Mucosa of stomach (tissue), 1 donor: ENCODE data around the gene TMTC2.

ENCODE experiments used
- H3K27me3 ChIP-seq: one replicate; pipeline ENCODE4 v1.7.0; 2013; ENCODE audit warnings: mild to moderate bottlenecking, low read length; ENCODE audit not compliant: control insufficient read depth, insufficient read depth
- H3K36me3 ChIP-seq: one replicate; pipeline ENCODE4 v1.7.0; 2013; ENCODE audit warnings: low read length; ENCODE audit not compliant: control insufficient read depth, insufficient read depth
- H3K4me1 ChIP-seq: one replicate; pipeline ENCODE4 v1.7.0; 2013; ENCODE audit warnings: mild to moderate bottlenecking, low read length; ENCODE audit not compliant: control insufficient read depth, insufficient read depth
- H3K4me3 ChIP-seq: one replicate; pipeline ENCODE4 v1.7.0; 2013; ENCODE audit warnings: low read length
- H3K9ac ChIP-seq: one replicate; pipeline ENCODE4 v1.7.0; 2013; ENCODE audit warnings: mild to moderate bottlenecking, low read length, moderate library complexity
- H3K9me3 ChIP-seq: one replicate; pipeline ENCODE4 v1.7.0; 2013; ENCODE audit warnings: mild to moderate bottlenecking, low read length, moderate library complexity; ENCODE audit not compliant: control insufficient read depth
- donor health status: Pancreatic carcinoma.

The TMTC2 gene

GRCh38 chr12:82660541-82661325 lies 26.0 kb upstream of the TMTC2 start:
- no peaks in the 10 kb centered on the region for H3K36me3 ChIP-seq
- no peaks in the 10 kb centered on the region for H3K9me3 ChIP-seq
- no peak overlapping the region for H3K9ac ChIP-seq
- no peak overlapping the region for H3K4me3 ChIP-seq
- H3K27me3 ChIP-seq, result no peaks in the 10 kb centered on the region
- H3K4me1 ChIP-seq, result peaks cover 9% of the 10 kb centered on the region

DNA sequence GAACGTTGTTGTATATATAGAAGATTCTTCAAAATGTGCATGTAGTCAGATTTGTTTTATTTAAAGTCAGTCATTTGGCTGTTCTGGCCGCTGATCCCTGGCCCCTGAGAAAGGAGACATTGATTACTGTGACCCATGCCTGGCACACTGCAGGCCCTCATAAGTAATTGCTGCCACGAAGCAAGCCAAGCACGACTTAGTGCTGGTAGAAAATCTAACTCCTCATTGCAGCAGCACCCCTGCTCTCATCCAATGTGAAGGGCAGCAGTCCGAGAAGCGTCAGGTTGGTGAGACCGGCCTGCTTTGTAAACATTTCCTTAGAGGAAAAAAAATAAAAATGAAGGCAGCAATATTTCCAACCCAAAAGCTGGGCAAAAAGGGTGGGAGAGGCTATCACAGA lies 22.8 kb upstream of the TMTC2 start:
- Histone ChIP-seq H3K36me3 (no peaks in the 10 kb centered on the region), H3K4me1 (peaks cover 9% of the 10 kb centered on the region), H3K9me3 (no peaks in the 10 kb centered on the region), H3K9ac (no peak overlapping the region), H3K27me3 (no peaks in the 10 kb centered on the region), H3K4me3 (no peak overlapping the region)

- no peak overlapping the region for H3K9ac ChIP-seq
- H3K4me3 ChIP-seq, result no peak overlapping the region
- no peaks in the 10 kb centered on the region for H3K9me3 ChIP-seq
- peaks cover under 1% of the 10 kb centered on the region for H3K4me1 ChIP-seq
- no peaks in the 10 kb centered on the region for H3K36me3 ChIP-seq
- no peaks in the 10 kb centered on the region for H3K27me3 ChIP-seq
Observed at GRCh38 chr12:82665142-82665923, 21.4 kb upstream of the TMTC2 start.

DNA sequence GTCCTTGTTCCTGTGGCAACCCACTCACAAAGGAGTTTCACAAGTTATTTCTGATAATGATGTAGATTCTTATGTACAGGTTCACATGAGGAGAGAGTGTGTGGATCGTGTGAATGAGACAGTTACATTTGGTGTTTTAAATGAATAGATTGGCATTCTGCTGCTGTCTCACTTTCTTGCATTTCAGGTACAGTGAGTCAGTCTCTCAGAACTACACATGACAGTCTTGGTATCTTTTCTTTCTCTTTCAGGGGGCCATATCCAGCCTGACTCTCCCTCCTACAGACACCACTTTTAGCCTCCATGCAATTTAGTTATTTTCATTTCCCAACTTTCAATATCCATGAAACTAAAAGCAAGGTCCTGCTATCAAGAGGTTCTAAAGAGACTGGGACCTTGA lies 19.9 kb upstream of the TMTC2 start:
- Histone ChIP-seq H3K4me3 (no peak overlapping the region), H3K9me3 (no peaks in the 10 kb centered on the region), H3K4me1 (no peaks in the 10 kb centered on the region), H3K36me3 (no peaks in the 10 kb centered on the region), H3K9ac (no peak overlapping the region), H3K27me3 (no peaks in the 10 kb centered on the region)

GRCh38 chr12:82671673-82672195 lies 15.0 kb upstream of the TMTC2 start:
- H3K27me3 ChIP-seq, result no peaks in the 10 kb centered on the region
- no peaks in the 10 kb centered on the region for H3K4me1 ChIP-seq
- H3K36me3 ChIP-seq, result no peaks in the 10 kb centered on the region
- no peak overlapping the region for H3K9ac ChIP-seq
- no peak overlapping the region for H3K4me3 ChIP-seq
- H3K9me3 ChIP-seq, result no peaks in the 10 kb centered on the region

DNA sequence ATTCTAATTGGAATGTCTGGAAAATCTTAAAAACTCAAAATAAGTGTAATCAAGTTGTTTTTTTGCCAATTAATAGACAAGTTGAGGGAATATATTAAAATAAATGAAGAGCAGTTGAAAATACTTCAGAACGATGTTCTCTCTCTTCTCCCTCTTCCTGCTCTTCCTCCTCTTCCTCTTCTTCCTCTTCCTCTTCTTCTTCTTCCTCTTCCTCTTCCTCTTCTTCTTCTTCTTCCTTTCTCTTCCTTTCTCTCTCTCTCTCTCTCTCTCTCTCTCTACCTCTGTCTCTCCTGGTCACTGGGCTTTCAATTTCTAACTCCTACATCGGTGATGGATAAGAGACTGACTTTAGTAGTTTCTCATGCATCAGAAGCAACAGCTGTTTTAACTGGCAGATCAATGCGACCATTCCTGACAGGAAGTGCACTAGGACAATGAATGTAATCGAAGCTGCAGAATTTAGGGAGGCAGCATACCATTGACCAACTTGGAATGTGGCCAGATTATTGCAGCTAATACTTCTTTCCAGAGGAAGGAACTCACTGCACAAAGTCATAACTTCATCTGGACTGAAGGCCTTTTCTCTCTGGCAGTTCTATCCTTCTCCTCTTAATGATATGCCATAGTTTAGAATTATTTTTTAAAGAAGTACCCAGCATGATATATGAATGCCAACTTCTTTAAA lies 13.8 kb upstream of the TMTC2 start:
- Histone ChIP-seq H3K27me3 (no peaks in the 10 kb centered on the region), H3K9me3 (no peaks in the 10 kb centered on the region), H3K9ac (no peak overlapping the region), H3K36me3 (no peaks in the 10 kb centered on the region), H3K4me1 (no peaks in the 10 kb centered on the region), H3K4me3 (no peak overlapping the region)

DNA sequence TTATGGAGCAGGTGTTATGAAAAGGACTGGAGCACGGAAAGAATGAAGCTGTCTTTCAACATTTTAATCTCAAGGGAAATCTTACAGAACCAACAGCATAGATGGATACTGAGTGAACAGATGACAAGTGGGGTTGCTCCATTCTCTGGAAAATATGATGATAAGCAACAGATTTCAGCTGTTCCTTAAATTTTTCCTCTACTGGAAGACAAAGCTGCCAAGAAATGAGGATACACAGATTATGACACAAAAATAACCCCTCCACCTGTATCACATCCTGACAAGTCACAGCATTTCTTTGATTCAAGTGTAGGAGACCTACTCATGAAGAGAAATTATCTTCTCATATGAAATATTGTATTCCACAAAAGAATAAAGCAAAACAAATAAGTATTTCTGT lies 13.0 kb upstream of the TMTC2 start:
- Histone ChIP-seq H3K36me3 (no peaks in the 10 kb centered on the region), H3K9me3 (no peaks in the 10 kb centered on the region), H3K27me3 (no peaks in the 10 kb centered on the region), H3K4me3 (no peak overlapping the region), H3K9ac (no peak overlapping the region), H3K4me1 (no peaks in the 10 kb centered on the region)

- Histone ChIP-seq H3K27me3 (no peaks in the 10 kb centered on the region), H3K9me3 (no peaks in the 10 kb centered on the region), H3K4me1 (no peaks in the 10 kb centered on the region), H3K4me3 (no peak overlapping the region), H3K9ac (no peak overlapping the region), H3K36me3 (no peaks in the 10 kb centered on the region)
Observed at GRCh38 chr12:82675246-82675645, 11.5 kb upstream of the TMTC2 start.

DNA sequence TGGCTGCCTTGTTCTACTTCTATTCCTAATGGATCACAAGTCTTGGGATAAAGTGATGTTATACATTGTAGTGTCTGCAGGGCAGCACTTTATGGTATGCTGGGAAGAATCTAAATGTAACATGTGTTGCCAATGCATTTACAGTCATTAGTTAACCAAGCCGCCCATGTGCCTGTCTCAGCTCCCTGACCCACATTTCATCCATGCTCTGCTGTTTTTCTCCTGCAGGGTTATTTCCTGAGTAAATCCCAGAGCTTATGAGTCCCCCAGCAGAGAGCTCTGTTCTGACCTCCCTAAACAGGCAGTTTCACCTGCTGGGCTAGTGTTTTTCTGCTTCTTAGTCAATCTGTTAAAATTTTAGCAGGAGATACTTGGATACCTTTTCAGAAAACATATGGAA lies 4.4 kb upstream of the TMTC2 start:
- Histone ChIP-seq H3K4me1 (peaks cover 23% of the 10 kb centered on the region), H3K27me3 (no peaks in the 10 kb centered on the region), H3K36me3 (no peaks in the 10 kb centered on the region), H3K4me3 (no peak overlapping the region), H3K9me3 (no peaks in the 10 kb centered on the region), H3K9ac (no peak overlapping the region)

DNA sequence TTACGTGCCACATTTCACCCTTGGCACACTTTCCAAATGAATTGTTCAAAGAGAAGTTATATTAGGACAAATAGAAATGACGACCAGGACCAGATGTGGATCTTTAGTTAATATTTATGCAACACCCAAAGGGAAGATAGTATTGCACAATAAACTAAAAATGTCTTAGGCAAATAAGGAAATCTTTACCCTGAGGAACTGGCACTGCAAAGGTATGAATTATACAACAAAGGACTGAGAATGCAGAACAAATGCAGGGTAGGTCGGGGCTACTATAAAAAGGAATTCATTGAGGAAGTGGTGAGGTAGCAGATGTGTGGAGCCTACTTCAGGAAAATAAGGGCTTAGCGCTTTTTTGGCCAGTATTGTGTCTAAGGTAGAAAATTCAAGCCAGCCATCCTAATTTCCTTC lies 3.9 kb upstream of the TMTC2 start:
- H3K36me3 ChIP-seq, result no peaks in the 10 kb centered on the region
- no peak overlapping the region for H3K4me3 ChIP-seq
- no peaks in the 10 kb centered on the region for H3K27me3 ChIP-seq
- peaks cover 23% of the 10 kb centered on the region for H3K4me1 ChIP-seq
- H3K9me3 ChIP-seq, result no peaks in the 10 kb centered on the region
- no peak overlapping the region for H3K9ac ChIP-seq

DNA sequence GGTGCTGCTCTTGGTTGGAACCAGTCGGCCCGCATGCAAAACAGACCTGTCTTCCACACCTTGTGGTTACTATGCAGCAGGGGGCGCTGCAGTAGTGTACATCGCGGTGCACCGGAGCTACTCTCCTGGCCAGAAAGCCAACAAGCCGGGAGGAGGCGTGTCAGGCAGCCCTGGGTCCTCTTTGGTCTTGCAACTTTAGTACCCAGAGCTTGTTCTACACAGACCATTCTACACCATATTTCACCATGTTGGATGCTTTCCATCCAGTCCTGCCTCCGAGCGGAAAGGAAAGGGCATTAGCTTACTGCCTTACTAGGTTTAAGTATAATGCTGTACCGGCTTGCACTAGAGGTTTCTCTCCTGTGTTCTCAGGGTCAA lies 927 bp upstream of the TMTC2 start:
- Histone ChIP-seq H3K27me3 (no peaks in the 10 kb centered on the region), H3K9me3 (no peaks in the 10 kb centered on the region)

More for the DNA sequence above, 927 bp upstream of the TMTC2 start:
- peak overlapping the region; percentile 32 for H3K4me3 ChIP-seq
- peaks cover 30% of the 10 kb centered on the region for H3K4me1 ChIP-seq
- peak overlapping the region; percentile 86 for H3K9ac ChIP-seq
- no peaks in the 10 kb centered on the region for H3K36me3 ChIP-seq
